ENCODE measurements around the gene ZNF382.
"Not testable (repeated sequence)": the region's sequence is repeated elsewhere in the genome, so short reads cannot be mapped to it uniquely, and the experiment has no call there.

The ZNF382 gene

GRCh38 chr19:36605101-36605876 lies at the start of gene ZNF382:
Gene ZNF382, plus strand, starts transcription at chr19:36605313. Its CDS starts 4,602 bp downstream, at chr19:36609915.
- DNase-seq = peak; percentile 89

GRCh38 chr19:36564391-36564790 lies 40.7 kb upstream of the ZNF382 start:
- DNase-seq = no peak

GRCh38 chr19:36572593-36573019 lies 32.5 kb upstream of the ZNF382 start:
- no peak for DNase-seq

- peak; percentile 95 for DNase-seq
Observed at GRCh38 chr19:36573020-36573894, 31.9 kb upstream of the ZNF382 start, which contains the start of gene ZNF529. Gene ZNF529, minus strand, starts transcription at chr19:36573292. Its CDS starts 946 bp downstream, at chr19:36572346.

- DNase-seq = no peak
Observed at GRCh38 chr19:36573895-36574720, 31.0 kb upstream of the ZNF382 start.

GRCh38 chr19:36574741-36575140 lies 30.4 kb upstream of the ZNF382 start:
- DNase-seq = no peak

GRCh38 chr19:36577271-36577996 lies 27.7 kb upstream of the ZNF382 start:
- DNase-seq = no peak

- DNase-seq = no peak
Observed at GRCh38 chr19:36579255-36579654, 25.9 kb upstream of the ZNF382 start.

GRCh38 chr19:36602681-36603080 lies 2.4 kb upstream of the ZNF382 start:
- DNase-seq = not testable (repeated sequence)

- peak; percentile 73 for DNase-seq
Observed at GRCh38 chr19:36604656-36605100, 435 bp upstream of the ZNF382 start.

GRCh38 chr19:36605877-36606478 lies 865 bp downstream of the ZNF382 start:
- DNase-seq = no peak

GRCh38 chr19:36627057-36627456 lies 21.9 kb downstream of the ZNF382 start:
- DNase-seq = no peak

- no peak for DNase-seq
Observed at GRCh38 chr19:36635342-36635741, 30.2 kb downstream of the ZNF382 start.

GRCh38 chr19:36638862-36639510 lies 33.9 kb downstream of the ZNF382 start:
- DNase-seq = no peak

- DNase-seq = no peak
Observed at GRCh38 chr19:36646746-36647145, 41.6 kb downstream of the ZNF382 start.

GRCh38 chr19:36652958-36653357 lies 47.8 kb downstream of the ZNF382 start:
- DNase-seq = no peak

- no peak for DNase-seq
Observed at GRCh38 chr19:36665832-36666231, 60.7 kb downstream of the ZNF382 start.

- no peak for DNase-seq
Observed at GRCh38 chr19:36668646-36669045, 63.5 kb downstream of the ZNF382 start.

GRCh38 chr19:36672368-36672767 lies 67.3 kb downstream of the ZNF382 start:
- DNase-seq = no peak

- DNase-seq = no peak
Observed at GRCh38 chr19:36674201-36674600, 69.1 kb downstream of the ZNF382 start.

- no peak for DNase-seq
Observed at GRCh38 chr19:36679455-36679854, 74.3 kb downstream of the ZNF382 start.

Data from femur (tissue), 1 donor.